ENCODE data around the gene SFR1.

SFR1 gene

DNA sequence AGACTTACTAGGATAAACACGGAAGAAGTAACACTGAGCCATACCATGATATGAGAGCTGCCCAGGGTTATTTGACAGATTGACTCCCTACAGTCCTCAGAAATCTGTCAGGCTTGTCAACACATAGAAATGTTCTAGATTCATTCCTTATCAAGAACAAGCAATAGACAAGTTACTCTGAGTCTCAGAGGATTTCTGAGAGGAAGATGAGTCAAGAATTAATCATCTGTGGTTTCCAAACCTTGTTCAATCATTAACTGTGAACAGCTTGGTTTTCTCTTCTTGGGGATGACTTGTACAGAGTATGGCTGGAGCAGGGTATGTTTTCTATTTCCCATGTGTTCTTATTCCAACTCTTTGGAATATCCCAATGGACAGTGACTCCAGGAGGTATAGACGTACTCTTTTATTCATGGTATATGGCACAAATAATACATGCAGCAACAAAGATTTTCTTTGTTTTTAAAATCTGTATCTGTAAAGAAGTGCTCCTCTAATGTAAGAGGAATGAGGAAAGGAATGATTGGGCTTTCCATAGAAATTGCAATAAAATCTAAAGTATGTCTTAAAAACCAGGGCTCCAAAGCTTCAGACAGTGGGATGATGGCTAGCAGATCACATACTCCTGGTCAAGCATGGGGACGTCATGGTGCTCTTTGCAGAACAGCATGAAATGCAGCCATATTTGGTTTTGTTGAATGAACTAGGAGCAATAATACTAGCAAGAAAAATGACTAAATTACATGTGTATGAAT is 11.9 kb upstream of the SFR1 start:
- H3K4me3 ChIP-seq (ENCODE audit: low read length): no peak overlapping the region
- peaks cover 11% of the 10 kb centered on the region for H3K4me1 ChIP-seq (ENCODE audit: control insufficient read depth, insufficient read depth, low read length)
- no peaks in the 10 kb centered on the region for H3K9me3 ChIP-seq (replicated peaks; ENCODE audit: low read length)
- H3K9ac ChIP-seq (ENCODE audit: low read depth, low read length): no peak overlapping the region
- H3K27me3 ChIP-seq (ENCODE audit: control insufficient read depth, insufficient read depth, low read length): no peaks in the 10 kb centered on the region
- peak overlapping the region; percentile 54 for H3K4me2 ChIP-seq (ENCODE audit: low read length)
- H3K36me3 ChIP-seq (ENCODE audit: insufficient read depth, low read length): no peaks in the 10 kb centered on the region

DNA sequence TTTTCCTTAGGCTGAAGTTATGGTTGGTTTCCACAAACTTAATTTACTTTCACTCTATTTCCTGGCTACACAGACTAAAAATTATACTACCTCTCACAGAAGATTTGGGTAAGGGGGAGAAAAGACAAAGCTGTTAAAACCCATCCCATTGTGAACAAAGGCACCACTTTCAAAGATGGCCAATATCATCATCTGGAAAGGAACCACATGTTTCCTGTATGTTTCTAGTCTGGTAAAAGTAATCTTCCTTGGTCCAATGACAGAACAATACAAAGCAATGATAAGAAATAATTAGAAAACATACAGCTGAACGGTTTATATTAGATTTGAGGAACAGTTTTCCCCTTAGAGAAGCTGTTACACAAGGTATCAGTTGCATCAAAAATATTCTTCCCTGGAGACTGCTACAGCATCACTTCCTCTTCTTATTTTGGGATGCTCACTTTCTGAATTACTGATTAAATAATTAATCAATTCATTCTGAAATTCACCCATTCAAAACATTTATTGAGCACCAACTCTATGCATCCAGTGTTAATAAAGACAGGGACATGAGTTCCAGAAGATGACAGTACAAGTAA is 8.5 kb upstream of the SFR1 start:
- no peaks in the 10 kb centered on the region for H3K27me3 ChIP-seq (ENCODE audit: control insufficient read depth, insufficient read depth, low read length)
- no peaks in the 10 kb centered on the region for H3K9me3 ChIP-seq (replicated peaks; ENCODE audit: low read length)
- H3K4me1 ChIP-seq (ENCODE audit: control insufficient read depth, insufficient read depth, low read length): peaks cover 15% of the 10 kb centered on the region
- H3K4me2 ChIP-seq (ENCODE audit: low read length): no peak overlapping the region
- H3K4me3 ChIP-seq (ENCODE audit: low read length): no peak overlapping the region
- H3K9ac ChIP-seq (ENCODE audit: low read depth, low read length): no peak overlapping the region
- no peaks in the 10 kb centered on the region for H3K36me3 ChIP-seq (ENCODE audit: insufficient read depth, low read length)

DNA sequence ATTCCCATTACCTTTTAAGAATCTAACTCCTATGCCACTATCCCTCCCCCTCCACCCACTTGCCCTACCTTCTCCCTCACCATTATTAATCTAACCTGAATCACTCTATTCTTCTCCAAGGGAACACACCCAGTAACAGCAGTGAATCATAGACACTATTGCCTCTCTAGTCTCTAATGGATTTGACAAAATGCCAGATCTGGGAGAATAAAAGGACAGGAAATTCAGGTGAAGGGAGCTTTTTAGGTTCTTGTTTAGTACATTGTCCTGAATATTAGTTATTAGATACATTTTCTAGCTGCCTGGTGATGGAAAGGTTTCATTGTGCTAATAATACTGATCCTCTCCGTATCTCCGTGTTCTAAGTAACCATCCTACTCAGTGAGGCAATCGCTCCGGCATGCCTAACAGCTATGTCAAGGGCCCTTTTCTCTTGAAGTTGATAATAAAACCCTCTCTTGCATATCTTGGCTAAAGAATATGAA is 4.1 kb upstream of the SFR1 start:
- Histone ChIP-seq H3K4me1 (ENCODE audit: control insufficient read depth, insufficient read depth, low read length) (peaks cover 19% of the 10 kb centered on the region), H3K9ac (ENCODE audit: low read depth, low read length) (no peak overlapping the region), H3K4me2 (ENCODE audit: low read length) (no peak overlapping the region), H3K27me3 (ENCODE audit: control insufficient read depth, insufficient read depth, low read length) (no peaks in the 10 kb centered on the region), H3K9me3 (replicated peaks; ENCODE audit: low read length) (no peaks in the 10 kb centered on the region), H3K36me3 (ENCODE audit: insufficient read depth, low read length) (no peaks in the 10 kb centered on the region), H3K4me3 (ENCODE audit: low read length) (no peak overlapping the region)

DNA sequence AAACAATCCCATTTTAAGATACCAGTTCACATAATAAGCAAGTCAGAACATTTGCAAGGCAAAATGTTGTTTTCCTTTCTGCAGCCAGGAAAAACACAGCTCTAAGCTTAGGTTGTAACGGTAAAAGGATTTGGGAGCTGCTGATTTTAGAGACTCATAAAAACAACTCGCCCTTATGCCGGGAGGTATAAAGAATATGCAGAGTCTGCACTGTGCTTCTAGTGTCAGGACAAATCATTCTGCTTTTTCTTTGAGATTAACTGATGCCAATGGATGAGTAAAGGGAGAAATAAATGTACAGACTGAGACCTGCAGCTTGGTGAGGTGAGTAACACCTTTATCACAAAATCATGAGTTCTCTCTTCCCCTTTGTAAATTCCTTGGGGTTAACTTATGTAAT is 2.0 kb upstream of the SFR1 start:
- Histone ChIP-seq H3K4me1 (ENCODE audit: control insufficient read depth, insufficient read depth, low read length) (peaks cover 19% of the 10 kb centered on the region), H3K9ac (ENCODE audit: low read depth, low read length) (peak overlapping the region; percentile 95), H3K4me3 (ENCODE audit: low read length) (no peak overlapping the region), H3K4me2 (ENCODE audit: low read length) (peak overlapping the region; percentile 97), H3K36me3 (ENCODE audit: insufficient read depth, low read length) (no peaks in the 10 kb centered on the region), H3K9me3 (replicated peaks; ENCODE audit: low read length) (no peaks in the 10 kb centered on the region), H3K27me3 (ENCODE audit: control insufficient read depth, insufficient read depth, low read length) (no peaks in the 10 kb centered on the region)

DNA sequence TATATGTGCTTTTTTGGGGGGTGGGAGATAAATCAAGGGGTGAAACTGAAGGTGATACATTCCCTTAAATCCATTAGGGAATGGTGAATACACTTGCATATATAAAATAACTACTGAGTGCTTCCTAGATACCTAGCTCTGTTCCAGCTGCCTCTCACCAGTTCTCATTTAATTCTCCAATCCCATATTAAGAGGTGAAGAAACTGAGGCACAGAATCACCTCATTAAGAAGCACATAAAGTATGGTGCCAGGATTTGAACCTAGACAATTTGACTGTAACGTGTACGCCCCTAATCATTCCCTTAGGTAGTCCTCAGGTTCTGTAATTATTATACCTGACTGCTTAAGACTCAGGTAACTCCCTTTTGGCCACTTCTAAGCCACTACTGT is 1.5 kb upstream of the SFR1 start:
- Histone ChIP-seq H3K4me2 (ENCODE audit: low read length) (peak overlapping the region; percentile 97), H3K9ac (ENCODE audit: low read depth, low read length) (peak overlapping the region; percentile 95), H3K27me3 (ENCODE audit: control insufficient read depth, insufficient read depth, low read length) (no peaks in the 10 kb centered on the region), H3K9me3 (replicated peaks; ENCODE audit: low read length) (no peaks in the 10 kb centered on the region), H3K36me3 (ENCODE audit: insufficient read depth, low read length) (no peaks in the 10 kb centered on the region), H3K4me3 (ENCODE audit: low read length) (peak overlapping the region; percentile 72), H3K4me1 (ENCODE audit: control insufficient read depth, insufficient read depth, low read length) (peaks cover 19% of the 10 kb centered on the region)

DNA sequence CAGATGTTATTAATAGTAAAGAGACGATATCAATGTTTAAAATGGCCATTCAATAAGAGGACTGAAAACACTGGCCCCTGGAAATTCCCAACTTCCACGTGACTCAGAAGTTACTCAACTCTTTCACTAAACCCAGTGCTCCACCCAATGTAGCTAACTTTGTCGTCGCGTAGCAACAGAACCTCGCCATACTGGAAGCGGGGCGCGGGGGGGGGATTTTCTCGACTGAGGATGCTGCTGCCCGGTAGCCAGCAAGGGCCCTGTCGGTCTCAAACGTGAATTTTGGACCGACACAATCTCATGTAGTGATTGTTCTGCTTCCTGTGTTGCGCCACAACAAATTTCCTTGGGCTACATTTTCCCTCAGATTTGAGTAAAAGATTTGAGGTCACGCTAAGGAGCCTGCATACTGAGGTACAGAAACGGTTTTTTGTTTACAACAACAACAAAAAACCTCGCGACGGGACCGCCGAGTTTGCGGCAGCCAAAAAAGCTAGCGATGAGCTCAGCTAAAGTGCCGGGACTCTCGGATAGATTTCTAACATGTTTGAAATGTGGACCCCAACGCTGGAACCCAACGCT is 977 bp upstream of the SFR1 start:
- no peaks in the 10 kb centered on the region for H3K27me3 ChIP-seq (ENCODE audit: control insufficient read depth, insufficient read depth, low read length)
- H3K9me3 ChIP-seq (replicated peaks; ENCODE audit: low read length): no peaks in the 10 kb centered on the region

DNA sequence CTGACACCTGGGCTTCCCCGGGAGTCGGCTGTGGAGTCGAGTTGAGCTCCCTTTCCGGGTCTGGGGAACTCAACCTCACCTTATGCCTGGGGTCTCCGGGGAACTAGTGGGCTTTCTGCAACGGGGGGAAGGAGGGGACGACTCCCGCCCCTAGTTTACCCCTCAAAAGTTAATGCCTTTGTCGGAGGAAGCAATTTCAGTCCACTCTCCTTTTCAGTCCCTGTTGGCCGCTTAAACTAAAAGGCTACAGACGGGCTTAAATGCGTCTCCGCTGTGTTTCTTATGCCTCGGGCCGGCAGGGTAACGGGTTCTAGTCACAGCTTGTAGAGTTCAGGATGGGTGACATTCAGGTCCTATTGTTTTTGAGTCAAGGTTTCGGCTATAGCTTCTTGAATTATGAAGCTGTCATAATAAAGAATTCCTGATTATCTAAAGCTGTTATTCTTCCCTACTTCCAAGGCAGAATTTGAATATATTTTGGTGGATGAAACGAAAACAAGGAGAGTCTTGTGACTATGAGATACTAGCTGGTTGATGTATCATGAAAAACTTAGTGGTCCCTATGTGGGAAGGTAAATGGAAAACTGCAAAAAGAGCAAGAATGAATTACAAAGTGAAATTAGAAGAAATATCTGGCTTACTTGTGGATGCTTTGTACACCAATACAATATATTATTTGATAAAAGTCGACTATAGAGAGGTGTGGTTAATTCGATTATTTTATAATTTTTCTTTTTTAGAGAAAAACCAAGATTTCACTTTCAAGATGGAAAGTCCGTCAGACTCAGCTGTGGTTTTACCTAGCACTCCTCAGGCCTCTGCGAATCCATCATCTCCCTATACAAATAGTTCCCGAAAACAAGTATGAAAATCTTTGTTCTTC is 495 bp downstream of the SFR1 start:
- Histone ChIP-seq H3K9ac (ENCODE audit: low read depth, low read length) (peak overlapping the region; percentile 85), H3K36me3 (ENCODE audit: insufficient read depth, low read length) (no peaks in the 10 kb centered on the region), H3K4me1 (ENCODE audit: control insufficient read depth, insufficient read depth, low read length) (peaks cover 19% of the 10 kb centered on the region), H3K4me3 (ENCODE audit: low read length) (peak overlapping the region; percentile 81), H3K27me3 (ENCODE audit: control insufficient read depth, insufficient read depth, low read length) (no peaks in the 10 kb centered on the region), H3K4me2 (ENCODE audit: low read length) (peak overlapping the region; percentile 83), H3K9me3 (replicated peaks; ENCODE audit: low read length) (no peaks in the 10 kb centered on the region)

More for the DNA sequence above, 977 bp upstream of the SFR1 start:
- Histone ChIP-seq H3K4me1 (ENCODE audit: control insufficient read depth, insufficient read depth, low read length) (peaks cover 19% of the 10 kb centered on the region), H3K4me3 (ENCODE audit: low read length) (peak overlapping the region; percentile 72), H3K9ac (ENCODE audit: low read depth, low read length) (peak overlapping the region; percentile 95), H3K36me3 (ENCODE audit: insufficient read depth, low read length) (no peaks in the 10 kb centered on the region), H3K4me2 (ENCODE audit: low read length) (peak overlapping the region; percentile 97)

DNA sequence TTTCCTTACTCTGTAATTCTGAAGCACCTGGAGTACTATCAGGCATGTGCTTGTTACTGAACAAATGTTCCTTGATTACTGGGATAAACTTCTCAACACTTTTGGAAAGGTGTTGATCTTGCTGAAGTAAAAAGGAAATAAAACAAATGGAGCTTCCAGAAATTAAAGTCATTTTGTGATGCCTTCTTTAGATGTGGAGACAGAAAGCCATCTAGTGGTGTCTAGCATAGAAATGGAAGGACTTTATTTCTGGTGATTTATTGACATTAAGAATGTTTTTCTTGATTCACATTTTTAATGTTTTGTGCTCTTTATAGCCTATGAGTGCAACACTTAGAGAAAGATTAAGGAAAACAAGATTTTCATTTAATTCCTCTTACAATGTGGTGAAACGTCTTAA is 1.4 kb downstream of the SFR1 start:
- Histone ChIP-seq H3K27me3 (ENCODE audit: control insufficient read depth, insufficient read depth, low read length) (no peaks in the 10 kb centered on the region), H3K4me2 (ENCODE audit: low read length) (no peak overlapping the region), H3K36me3 (ENCODE audit: insufficient read depth, low read length) (no peaks in the 10 kb centered on the region), H3K9ac (ENCODE audit: low read depth, low read length) (no peak overlapping the region), H3K4me1 (ENCODE audit: control insufficient read depth, insufficient read depth, low read length) (peaks cover 20% of the 10 kb centered on the region), H3K9me3 (replicated peaks; ENCODE audit: low read length) (no peaks in the 10 kb centered on the region), H3K4me3 (ENCODE audit: low read length) (no peak overlapping the region)

DNA sequence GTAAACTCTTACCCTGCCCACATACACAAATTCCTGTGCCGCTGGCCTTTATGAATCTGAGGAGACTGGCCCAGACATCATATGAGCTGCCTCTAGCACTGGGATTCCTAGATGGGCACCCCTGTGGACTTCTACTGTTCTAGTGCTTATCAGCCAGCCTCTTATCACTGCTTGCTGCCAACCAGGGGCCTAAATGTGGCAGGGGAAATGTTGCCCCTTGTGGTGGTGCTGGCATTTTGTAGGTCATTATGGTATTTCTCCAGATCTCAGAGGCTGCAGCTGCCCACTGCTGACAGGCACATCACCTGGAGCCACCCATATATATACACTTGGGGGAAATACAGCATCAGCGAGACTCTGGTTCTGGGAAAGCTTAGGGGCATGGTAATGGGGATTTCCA is 5.4 kb downstream of the SFR1 start:
- Histone ChIP-seq H3K9me3 (replicated peaks; ENCODE audit: low read length) (no peaks in the 10 kb centered on the region), H3K27me3 (ENCODE audit: control insufficient read depth, insufficient read depth, low read length) (no peaks in the 10 kb centered on the region), H3K4me2 (ENCODE audit: low read length) (no peak overlapping the region), H3K4me1 (ENCODE audit: control insufficient read depth, insufficient read depth, low read length) (peaks cover 6% of the 10 kb centered on the region), H3K36me3 (ENCODE audit: insufficient read depth, low read length) (no peaks in the 10 kb centered on the region), H3K9ac (ENCODE audit: low read depth, low read length) (no peak overlapping the region), H3K4me3 (ENCODE audit: low read length) (no peak overlapping the region)

DNA sequence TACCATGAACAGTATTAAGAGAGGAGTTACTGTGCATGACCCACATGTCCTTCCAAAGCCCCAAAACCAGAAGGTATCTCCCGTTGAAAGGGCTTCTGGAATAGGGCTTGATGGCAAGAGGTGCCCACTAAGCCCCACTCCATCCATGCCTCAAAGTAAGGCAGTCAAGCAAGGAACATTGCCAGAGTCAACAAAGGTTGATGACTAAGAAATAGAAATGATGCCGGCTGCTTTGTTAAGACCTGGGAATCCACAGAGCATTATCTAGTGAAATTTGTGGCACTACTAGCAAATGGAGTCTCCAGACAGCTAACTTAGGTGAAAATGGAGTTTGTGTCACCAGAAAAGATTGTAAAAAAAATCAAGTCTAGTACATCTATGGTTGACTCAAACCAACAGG is 6.2 kb downstream of the SFR1 start:
- H3K9me3 ChIP-seq (replicated peaks; ENCODE audit: low read length): no peaks in the 10 kb centered on the region

DNA sequence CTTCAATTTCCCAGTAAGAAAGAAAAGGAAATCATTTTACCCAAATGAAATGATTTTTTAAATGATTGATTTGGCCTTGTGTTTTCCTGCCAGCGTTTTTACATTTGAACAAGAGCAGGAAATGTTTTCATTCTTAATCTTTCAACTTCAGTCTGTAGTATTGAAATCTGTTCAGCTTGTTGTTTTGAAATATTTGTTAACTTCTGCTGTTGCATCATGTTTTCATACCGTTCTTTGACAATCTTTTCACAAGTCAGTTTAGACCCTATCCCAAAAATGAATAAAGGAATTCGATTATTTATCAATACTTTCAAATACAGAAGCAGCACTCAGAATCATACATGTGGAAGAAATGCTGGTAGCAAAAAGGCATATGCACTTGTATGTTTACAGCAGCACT is 8.1 kb downstream of the SFR1 start:
- peaks cover 6% of the 10 kb centered on the region for H3K27me3 ChIP-seq (ENCODE audit: control insufficient read depth, insufficient read depth, low read length)
- H3K9ac ChIP-seq (ENCODE audit: low read depth, low read length): no peak overlapping the region
- no peak overlapping the region for H3K4me2 ChIP-seq (ENCODE audit: low read length)
- no peaks in the 10 kb centered on the region for H3K36me3 ChIP-seq (ENCODE audit: insufficient read depth, low read length)
- H3K4me1 ChIP-seq (ENCODE audit: control insufficient read depth, insufficient read depth, low read length): peaks cover 6% of the 10 kb centered on the region
- no peaks in the 10 kb centered on the region for H3K9me3 ChIP-seq (replicated peaks; ENCODE audit: low read length)
- H3K4me3 ChIP-seq (ENCODE audit: low read length): no peak overlapping the region

More for the DNA sequence above, 6.2 kb downstream of the SFR1 start:
- H3K27me3 ChIP-seq (ENCODE audit: control insufficient read depth, insufficient read depth, low read length): peaks cover 2% of the 10 kb centered on the region
- H3K4me1 ChIP-seq (ENCODE audit: control insufficient read depth, insufficient read depth, low read length): peaks cover 6% of the 10 kb centered on the region
- no peak overlapping the region for H3K4me2 ChIP-seq (ENCODE audit: low read length)
- no peak overlapping the region for H3K4me3 ChIP-seq (ENCODE audit: low read length)
- no peaks in the 10 kb centered on the region for H3K36me3 ChIP-seq (ENCODE audit: insufficient read depth, low read length)
- no peak overlapping the region for H3K9ac ChIP-seq (ENCODE audit: low read depth, low read length)

Measured in skeletal muscle satellite cell (primary cell).